Fibroblast of skin of scalp (primary cell): ENCODE results near the gene ERP27.

ENCODE experiments used
- DNase-seq: peaks from one replicate; pipeline ENCODE4 v3.0.0-alpha.2; 2013

ERP27 gene

DNA sequence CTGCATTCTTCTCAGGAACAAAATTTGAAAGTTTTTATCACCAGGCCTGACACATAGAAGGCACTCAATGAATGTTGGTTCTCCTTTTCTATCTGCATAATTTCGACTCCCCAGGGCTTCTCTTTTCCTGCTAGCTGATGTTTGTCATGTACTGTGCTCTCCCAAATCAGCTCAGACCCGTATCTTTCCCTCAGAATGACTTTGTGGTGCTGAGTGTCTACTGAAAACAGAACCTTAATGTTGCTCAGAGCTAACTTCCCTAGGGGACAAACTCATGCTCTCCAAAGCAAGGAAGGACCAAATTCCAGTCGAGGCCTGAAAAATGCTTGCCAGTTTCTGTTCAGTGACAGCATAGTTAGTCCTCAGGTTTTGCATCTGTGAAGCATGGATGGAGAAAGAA is 21.1 kb upstream of the ERP27 start:
- no peak for DNase-seq

DNA sequence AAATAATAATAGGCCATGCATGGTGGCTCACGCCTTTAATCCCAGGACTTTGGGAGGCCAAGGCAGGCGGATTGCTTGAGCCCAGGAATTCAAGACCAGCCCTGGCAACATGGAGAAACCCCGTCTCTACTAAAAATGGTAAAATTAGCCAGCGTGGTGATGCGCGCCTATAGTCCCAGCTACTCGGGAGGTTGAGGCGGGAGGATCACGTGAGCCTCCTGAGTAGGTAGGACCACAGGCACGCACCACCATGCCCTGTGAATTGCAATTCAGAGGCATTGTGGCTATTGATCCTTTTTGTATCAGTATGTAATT is 20.7 kb upstream of the ERP27 start:
- no peak for DNase-seq

DNA sequence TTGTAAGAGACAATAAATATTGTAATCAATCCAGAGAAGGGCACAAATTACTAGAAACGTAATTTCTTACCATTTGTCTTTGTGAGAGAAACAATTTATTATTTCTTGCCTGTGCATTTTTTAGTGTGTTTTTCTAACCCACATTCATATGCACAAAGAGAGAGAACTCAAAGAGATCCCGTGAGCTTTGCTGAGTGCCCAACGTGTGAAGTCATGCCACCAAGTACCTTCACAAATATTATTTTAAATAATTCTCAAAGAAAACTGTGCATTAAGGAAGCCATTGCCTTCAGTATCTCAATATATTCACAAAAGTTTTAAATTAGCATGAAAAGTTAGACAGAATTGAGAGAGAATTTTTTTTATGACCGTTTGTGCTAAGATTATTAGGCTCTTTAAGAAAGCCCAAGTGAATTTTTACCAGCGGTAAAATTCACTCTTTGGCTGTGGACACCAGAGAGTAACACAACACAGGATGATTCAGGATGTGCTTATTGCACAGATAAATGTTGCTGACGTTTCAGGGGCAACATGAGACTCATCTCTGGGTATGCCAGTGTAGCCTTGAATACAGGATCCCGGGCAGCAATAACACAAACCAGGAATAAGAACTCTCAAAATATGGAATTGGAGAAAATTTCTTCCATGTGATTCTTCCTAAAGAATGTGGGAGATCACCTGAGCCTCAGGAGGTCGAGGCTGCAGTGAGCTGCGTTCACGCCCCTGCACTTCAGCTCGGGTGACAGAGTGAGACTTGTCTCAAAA is 20.2 kb upstream of the ERP27 start:
- DNase-seq: no peak

DNA sequence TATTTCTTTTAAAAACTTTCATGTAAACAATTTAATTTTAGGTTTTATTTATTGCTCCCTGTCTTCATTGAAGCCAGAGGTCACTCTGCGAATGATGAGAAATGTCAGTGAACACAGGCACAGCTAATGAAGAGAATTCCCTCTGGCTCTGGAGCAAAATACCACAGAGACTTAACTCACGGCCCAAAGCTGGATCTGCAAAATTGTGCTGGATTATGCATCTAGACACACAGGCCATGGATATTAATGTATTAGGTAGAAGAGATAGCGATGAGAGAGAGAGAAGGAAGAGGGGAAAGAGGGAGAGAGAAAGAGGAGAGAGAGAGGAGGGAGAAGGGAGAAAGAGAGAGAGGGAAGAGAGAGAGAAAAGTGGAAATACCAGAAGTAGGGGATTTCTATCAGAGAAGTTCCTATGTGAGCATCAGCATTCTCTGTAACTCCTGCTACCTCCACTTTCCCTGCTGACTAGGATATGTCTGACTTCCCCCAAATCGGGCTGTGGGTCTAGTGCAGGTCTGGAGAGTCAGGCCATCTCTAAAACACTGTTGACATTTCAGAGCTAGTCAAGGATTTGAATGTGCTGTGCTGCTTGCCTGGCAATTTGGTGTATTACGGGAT is 19.3 kb upstream of the ERP27 start:
- no peak for DNase-seq

DNA sequence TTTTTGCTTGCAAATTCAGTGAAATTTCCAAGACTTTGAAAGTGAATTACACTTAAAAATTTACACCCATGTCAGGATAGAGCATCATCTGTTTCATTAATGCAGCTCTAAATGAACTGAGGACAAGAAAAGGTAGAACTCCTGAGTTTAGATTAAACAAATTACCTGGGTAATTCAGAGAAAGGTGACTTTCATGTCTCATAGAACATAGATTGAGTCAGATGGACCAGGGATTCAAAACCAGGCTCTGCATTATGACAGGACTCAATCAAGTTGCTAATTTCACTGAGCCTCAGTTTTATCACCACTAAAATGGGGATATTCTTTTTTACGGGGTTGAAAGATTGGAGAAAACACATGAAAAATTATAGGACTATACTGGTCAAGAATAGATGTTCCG is 18.6 kb upstream of the ERP27 start:
- DNase-seq: no peak

DNA sequence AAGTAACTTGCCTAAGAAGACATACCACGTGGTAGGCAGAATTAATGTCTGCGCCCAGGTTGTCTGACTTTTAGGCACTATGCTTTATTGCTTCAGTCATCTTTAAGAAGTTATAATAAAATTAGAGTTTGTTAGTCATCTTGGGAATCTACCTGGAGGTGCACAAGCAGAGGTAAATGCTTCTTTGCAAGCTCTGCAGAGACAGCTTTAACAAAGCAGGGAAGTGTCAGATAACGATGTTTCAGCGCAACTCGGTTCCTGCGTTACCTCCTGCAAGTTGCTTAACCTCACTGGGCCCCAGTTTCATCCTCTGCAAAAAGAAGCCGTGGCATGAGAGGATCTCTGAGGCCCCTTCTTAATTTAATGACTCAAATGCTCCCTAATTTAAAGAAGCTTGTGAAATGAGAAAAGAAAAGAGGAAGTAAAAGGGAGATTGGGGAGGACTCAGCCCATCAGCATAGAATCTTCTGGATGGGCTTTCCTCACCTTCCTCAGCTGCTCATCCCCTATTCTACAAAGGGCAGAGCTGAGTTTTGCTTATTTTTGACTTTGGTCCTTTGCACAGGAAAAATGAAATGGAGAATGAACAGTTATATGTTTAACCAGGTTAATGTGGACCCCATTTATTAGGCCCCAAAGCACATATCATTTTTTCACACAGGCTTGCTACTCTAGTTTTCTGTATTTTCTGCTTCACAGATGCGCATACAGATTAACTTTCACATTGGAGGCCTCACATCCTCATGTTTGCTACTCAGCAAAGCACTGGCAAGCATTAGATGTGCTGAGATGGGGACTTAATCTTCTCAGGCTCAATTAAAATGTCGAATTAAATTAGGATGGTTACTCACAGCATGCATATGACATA is 17.9 kb upstream of the ERP27 start:
- DNase-seq: no peak

DNA sequence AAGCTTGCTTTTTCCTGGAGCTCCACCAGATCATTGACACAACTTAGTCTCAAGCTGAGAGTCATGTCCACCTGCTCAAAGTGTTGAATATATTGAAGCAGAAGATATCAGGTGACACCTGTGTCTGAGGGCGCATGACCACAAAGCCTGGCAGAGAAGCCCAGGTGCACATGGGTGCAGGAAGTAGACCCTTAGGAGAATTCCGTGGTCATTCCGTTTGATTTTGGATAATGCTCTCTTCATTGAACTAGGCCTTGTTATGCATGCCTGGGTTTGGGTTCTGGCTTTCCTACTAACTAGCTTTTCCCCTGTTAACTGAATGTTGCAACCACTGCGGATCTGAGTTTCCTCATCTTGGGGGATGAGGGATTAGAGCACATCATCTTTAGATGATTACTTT is 15.9 kb upstream of the ERP27 start:
- DNase-seq: no peak

DNA sequence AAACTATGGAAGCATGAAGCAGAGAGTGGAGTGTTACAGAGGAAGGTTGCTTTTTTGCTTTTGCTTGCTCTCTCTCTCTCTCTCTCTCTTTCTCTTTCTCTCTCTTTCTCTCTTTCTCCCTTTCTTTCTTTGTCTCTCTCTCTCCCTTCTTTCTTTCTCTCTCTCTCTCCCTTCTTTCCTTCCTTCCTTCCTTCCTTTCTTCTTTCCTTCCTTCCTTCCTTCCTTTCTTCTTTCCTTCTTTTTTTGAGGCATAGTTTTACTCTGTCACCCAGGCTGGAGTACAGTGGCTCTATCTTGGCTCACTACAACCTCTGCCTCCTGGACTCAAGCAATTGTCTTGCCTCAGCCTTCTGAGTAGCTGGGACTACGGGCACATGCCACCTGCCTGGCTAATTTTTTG is 15.4 kb upstream of the ERP27 start:
- no peak for DNase-seq

DNA sequence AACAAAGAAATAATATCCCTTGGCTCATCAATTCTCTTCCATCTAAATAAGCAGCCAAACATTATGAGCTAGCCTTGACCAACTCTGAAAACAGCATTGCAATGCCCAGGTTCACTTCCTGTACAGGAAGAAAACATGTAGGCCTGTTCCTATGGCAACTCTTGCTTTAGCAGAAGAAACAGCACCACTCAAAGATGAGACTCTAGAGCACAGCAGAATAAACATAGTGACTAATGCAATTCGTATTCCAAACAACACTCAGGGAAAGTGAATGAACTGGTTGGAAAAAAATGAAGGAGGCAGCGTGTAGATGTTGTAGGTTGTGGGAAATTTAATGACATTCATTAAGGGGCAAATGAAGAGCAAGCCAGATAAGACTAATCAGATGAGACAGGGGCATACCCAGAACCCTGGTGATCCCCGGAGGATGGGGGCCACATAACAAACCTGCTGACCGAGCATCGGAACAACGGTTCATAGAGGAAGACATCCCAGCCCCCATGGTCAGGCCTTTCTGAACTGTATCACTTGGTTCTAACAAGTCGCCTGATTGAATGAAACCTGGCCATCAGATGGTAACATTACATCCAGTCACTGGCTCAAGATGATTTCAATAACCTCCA is 14.1 kb upstream of the ERP27 start:
- peak; percentile 92 for DNase-seq

DNA sequence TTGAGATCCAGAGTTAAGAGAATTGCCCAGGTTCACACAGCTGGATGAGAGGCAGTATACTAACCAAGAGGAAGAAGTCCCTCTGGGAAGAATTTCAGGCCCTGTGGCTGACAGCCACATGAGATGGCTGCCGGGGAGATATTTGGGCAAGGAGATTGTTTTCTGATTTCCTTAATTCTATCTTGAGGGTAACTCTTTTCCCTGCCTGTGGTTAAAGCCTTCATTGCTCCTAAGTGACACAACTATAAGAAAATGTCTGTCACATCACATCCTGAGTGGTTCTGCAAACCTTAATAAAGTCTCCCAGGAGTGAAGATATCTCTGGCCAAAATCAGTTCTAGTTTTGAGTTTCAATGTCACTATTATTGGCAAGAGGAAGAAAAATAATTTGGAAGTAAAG is 13.5 kb upstream of the ERP27 start:
- peak; percentile 43 for DNase-seq

DNA sequence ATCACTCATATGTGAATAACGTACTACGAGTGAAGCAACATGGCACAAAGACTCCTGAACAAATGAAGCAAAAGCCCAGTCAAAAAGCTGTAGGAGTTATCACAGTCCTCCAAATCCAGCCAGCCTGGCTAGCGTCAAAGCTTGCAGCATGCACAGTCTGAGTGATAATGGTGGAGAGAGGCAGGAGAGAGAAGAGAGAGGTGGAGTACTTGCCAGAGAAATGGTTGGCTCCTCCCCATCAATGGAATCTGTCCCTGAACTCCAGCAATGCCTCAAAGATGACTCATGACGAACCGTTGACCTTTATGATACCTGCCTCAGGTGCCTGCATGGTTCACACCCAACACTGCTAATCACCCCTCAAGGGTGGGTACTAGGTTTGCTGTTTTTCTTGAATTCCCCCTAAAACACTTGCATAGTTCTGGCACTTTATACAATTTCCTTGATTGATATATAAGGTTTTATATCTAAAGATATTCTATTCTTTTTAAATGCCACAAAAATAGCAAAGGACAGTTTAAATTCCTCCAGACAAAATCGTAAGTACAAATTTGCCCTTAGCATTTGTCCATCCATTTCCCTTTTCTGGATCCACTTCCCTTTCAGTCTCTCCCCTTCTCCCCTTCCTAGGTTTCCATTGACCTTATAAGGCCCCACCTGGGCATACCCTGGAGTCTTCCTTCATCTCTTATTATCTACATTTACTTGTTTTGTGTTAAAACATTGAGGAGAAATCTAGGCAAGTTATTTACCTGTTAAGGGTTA is 12.8 kb upstream of the ERP27 start:
- no peak for DNase-seq

DNA sequence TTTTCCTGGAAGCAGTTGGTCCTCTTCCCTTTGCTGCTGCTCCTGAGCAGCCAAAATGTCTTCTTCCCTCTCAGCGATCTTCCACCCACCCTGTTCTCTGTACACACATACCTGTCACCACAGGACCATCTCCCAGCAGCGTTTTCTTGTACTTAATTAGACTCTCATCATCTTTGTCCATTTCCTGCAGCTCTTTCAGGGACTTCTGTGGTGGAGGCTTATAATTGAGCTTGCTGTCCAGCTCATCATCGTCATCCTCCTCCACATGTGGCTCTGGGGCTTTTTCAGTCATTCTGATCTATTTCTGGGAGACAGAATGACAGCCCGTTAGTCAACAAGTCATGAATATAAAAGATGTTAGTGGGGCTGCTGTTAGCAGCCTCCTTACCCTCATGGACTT is 12.1 kb upstream of the ERP27 start:
- DNase-seq: no peak

DNA sequence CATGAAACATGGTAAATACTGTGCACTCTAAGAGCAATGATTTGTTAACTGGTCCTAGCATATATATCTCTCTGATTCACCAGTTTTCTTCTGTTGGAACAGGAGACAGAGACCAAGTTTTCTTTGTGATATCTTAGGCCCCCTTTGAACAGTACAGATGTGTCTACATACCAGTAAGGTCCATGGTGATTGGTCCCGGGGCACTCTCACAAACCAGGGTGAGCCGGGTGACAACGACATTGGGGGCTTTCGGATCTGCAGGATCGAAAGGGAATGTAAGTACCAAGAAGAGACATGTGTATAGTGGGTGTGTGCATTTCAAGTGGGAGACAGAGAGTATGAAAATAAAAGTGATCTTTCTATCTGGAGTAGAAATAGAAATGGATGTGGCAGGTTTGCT is 11.3 kb upstream of the ERP27 start:
- DNase-seq: no peak

DNA sequence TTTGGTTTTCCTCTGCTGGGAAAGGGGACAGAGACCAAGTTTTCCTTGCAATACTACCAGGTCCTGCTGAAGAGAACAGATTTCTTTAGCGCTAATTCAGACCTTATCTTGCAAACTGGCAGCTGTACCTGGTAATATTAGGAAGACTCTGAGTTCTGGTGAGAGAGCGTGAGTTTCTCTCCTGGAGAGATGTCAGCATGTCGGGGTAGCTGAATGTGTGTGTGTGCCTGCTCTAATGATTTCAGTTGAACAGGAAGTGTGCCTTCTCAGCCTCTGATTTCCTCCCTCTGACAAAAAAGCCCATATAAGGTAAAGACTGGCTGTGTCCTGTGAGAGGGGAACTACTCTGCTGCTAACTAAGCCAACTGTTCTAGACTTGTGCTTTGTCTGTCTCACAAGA is 10.3 kb upstream of the ERP27 start:
- peak; percentile 95 for DNase-seq

DNA sequence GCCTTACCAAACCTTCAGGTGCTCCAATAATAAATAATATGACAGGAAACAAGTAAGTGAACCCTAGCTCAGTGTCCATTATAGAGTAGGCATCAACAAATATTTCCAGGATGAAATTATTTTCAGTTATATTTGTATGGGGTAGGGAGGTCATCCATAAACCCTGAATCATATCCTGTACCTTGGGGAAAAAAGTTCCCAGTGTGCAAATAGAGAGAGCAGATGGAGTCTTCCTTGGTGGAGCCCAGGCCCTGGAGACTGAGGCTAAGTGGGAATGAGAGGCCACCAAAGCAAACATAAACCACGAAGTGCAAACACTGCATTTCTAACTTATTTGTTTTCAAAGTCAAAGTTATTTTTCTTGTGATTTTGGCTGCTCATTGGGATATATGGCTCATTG is 8.5 kb upstream of the ERP27 start:
- DNase-seq: no peak

DNA sequence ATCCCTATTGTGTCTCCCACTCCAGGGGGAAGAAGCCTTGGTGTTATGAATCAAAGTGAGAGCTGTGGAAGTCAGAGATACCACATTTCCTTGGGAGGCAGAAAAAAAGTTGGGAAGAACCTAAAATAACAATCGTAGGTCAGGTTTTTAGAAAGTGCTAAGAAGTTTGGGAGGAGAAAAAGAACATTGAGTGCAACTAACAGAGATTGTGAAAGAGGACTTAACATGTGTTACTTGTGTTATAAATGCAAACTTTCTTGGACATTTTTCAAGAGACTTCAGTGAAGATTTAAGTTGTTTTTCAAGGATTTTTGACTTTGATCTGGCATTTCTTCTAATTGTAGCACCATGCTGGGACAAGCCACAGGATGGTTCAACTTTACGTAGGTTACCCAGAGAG is 7.8 kb upstream of the ERP27 start:
- DNase-seq: no peak

DNA sequence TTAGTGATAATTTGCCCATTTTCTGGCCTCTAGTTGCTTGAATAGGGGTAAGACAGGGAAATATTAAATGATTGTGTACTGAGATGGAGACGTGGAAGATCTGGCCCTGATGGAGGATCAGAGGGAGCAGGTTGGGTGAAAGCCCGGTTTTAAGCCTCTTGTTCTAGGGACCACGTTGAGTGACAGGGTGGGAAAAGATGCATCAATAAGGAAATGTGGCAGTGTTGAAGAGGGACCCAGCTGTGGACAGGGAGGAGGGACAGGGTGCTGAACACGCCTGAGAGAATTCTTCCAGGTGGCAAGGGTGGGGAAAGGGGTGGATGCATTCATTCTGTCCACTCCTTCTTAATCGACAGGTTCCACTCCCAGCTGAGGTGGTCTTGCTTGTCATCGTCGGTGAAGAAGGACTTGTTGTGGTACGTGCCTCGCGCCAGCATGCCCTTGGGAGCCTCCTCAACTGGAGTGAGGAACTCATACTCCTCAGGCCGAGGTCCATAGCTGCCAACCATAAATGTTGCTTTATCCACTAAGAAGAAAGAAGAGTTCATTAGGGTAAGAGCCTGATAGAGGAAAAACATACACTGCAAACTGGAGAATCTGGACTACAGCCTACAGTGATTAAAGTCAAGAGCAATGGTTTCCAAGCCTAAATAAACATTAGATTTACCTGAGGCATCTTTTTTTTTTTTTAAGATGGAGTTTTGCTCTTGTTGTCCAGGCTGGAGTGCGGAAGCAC is 4.0 kb upstream of the ERP27 start:
- DNase-seq: no peak

DNA sequence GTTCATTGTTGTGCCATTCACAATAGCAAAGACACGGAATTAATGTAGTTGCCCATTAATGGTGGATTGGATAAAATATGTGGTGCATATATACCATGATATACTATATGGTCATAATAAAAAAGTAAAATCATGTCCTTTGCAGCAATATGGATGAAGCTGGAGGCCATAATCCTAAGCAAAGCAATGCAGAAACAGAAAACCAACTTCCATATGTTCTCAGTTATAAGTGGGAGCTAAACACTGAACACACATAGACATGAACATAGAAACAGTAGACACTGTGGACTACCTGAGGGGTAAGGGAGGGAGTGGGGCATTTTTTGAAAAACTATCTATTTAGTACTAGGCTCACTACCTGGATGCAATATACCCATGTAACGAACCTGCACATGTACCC is 3.0 kb upstream of the ERP27 start:
- no peak for DNase-seq

DNA sequence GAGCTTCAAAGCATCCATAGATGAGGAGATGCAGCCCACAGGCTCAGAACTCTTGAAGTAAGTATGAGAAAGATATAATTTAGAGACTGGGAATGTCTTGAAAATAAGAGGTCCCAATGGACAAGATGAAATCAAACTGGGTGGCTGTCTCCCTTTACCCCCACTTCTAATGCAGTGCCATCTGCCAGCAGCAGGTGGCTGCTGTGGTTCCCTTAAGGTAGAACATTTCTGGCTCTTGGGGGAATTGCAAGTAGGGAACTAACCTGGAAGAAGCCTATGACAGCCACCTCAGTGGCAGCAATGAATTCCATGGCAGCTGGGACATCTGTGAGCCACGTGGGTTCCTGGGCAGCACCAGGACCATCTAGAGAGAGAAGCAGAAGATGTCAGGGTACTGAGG is 648 bp downstream of the ERP27 start:
- no peak for DNase-seq

DNA sequence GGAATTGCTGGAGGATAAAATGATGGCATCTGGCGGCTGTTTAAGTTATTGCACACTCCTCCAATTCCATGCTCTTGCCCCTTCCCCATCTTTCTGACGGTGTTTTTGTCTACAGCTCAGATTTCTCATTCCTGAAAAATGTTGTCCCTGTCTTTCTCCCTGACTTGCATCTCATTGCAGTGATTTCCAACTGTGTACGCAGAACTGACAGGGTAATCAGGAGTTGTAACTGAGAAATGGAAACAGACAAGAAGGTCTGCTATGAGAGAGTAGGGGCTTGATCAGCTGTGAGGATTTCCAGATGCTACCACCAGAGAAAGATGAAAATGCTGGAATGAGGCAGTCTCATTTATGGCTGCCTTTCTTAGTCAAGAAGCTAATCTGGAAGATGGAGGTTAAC is 1.3 kb downstream of the ERP27 start:
- no peak for DNase-seq

DNA sequence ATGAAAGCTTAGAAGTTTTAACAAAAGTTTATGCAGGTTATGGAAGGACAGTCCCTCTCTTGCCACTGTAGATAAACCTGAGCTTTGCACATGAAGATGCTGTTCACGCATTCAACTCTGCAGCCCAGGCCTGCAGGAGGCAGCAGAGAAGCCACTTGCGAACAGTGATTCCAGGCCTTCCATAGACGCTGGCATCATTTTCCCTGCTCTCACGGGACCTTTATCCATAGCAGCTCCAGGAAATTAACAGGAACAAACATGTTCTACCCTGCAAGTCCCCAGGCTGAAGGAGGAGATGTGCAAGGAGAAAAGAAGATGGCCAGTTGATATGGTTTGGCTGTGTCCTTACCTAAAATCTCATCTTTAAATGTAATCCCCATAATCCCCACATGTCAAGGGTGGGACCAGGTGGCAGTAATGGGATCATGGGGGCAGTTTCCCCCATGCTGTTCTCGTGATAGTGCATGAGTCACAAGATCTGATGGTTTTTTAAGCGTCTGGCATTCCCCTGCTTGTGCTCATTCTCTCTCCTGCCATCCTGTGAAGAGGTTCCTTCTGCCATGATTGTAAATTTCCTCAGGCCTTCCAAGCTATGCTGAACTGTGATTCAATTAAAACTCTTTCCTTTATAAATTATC is 2.0 kb downstream of the ERP27 start:
- DNase-seq: no peak
